Measurements from ENCODE around the gene DDX28. TPM values are rescaled to one million over a fixed set of nuclear protein-coding genes. Genes with fewer than 3 reads are reported as not detected.

The DDX28 gene
- total and polyA plus RNA-seq, 2 donors (not counting 3 experiments of a cell fraction or from before 2014, with no cell fraction given), result 8.4 to 12.5 TPM

- Histone ChIP-seq H3K9me3 (replicated peaks; ENCODE audit: control insufficient read depth, insufficient read depth, low read length) (no peaks in the 10 kb centered on the region), H3K27me3 (ENCODE audit: control insufficient read depth in 2 of 2, insufficient read depth in 2 of 2, low read length in 2 of 2) (no peaks in the 10 kb centered on the region), H2AFZ (ENCODE audit: low read depth, low read length) (no peak overlapping the region), H3K27ac (ENCODE audit: insufficient read depth, low read depth, low read length) (no peak overlapping the region), H3K4me2 (ENCODE audit: insufficient read depth, low read length) (no peak overlapping the region), H3K9me1 (replicated peaks; ENCODE audit: control insufficient read depth, extremely low read depth, insufficient read depth, low read length) (no peaks in the 10 kb centered on the region), H3K36me3 (ENCODE audit: control insufficient read depth in 2 of 2, extremely low read depth in 1 of 2, insufficient read depth in 2 of 2, low read length in 2 of 2) (peaks cover 2 to 4% of the 10 kb centered on the region in 2 experiments), H3K4me1 (ENCODE audit: control insufficient read depth, extremely low read depth, insufficient read depth, low read length) (no peaks in the 10 kb centered on the region), H3K79me2 (ENCODE audit: control insufficient read depth, insufficient read depth, low read length) (no peaks in the 10 kb centered on the region), H3K9ac (replicated peaks; ENCODE audit: extremely low read depth, insufficient read depth, low read length) (no peak overlapping the region), H3K4me3 (replicated peaks in 1 of 3; ENCODE audit: insufficient read depth in 1 of 3, low read depth in 1 of 3, low read length in 3 of 3) (no peak overlapping the region), H4K20me1 (replicated peaks; ENCODE audit: control insufficient read depth, extremely low read depth, insufficient read depth, low read length) (no peaks in the 10 kb centered on the region)
- ChIA-PET CTCF (interaction anchor here (1.6 kb wide), 1 partner anchor 9 kb away, joined by 4 read pairs; no protein-coding TSS in a partner anchor), POLR2A (no interaction called here)
- no peak for TF ChIP-seq GATA2 (IDR thresholded peaks at IDR 0.05; ENCODE audit: insufficient read depth, insufficient read length, low read depth, low read length)
- TF ChIP-seq JUN (IDR thresholded peaks at IDR 0.05; ENCODE audit: borderline replicate concordance, insufficient read depth, insufficient read length, low read depth), result no peak
- TF ChIP-seq FOS (IDR thresholded peaks at IDR 0.05; ENCODE audit: borderline replicate concordance, insufficient read depth, low read length), result no peak
- no peak for TF ChIP-seq POLR2A (IDR thresholded peaks at IDR 0.05; ENCODE audit: low read depth, low read length)
- TF ChIP-seq MAX (IDR thresholded peaks at IDR 0.05; ENCODE audit: insufficient read depth, insufficient read length), result no peak
- no peak for TF ChIP-seq CTCF (IDR thresholded peaks at IDR 0.05; ENCODE audit: extremely low read depth in 1 of 2, insufficient read depth in 1 of 2, low read depth in 1 of 2, low read length in 2 of 2)
- TF ChIP-seq EZH2 (IDR thresholded peaks at IDR 0.05; ENCODE audit: borderline replicate concordance, low read depth, low read length, severe bottlenecking), result no peak
- no peak for TF ChIP-seq POLR2AphosphoS5 (IDR thresholded peaks at IDR 0.05; ENCODE audit: insufficient read depth, low read depth, low read length)
- no peak for DNase-seq (ENCODE audit: low read depth, low spot score)
- BruUV-seq (replicated peaks), result no TSS peak
- intact Hi-C loops (cut with micrococcal nuclease) (no loop called here), dilution Hi-C loops (cut with MboI; ENCODE audit: extremely low pct_ligation_motif_present, low sequenced_read_pairs) (no loop called here)
- FAIRE-seq, result no peak
Measured at GRCh38 chr16:68049449-68049848, 26.4 kb upstream of the DDX28 start.
